DMS79 (cell line): ENCODE data around the gene XKRX.

Source experiments
- DNase-seq: peaks from one replicate; lab custom pipeline; 2025; lab: John Stamatoyannopoulos, UW

The XKRX gene

GRCh38 chrX:100928660-100929613, at the start of gene XKRX:
Gene XKRX, minus strand, starts transcription at chrX:100928917. Its CDS starts 613 bp downstream, at chrX:100928304.
- peak; percentile 63 for DNase-seq

- no peak for DNase-seq
Measured at GRCh38 chrX:100976211-100976610, 47.5 kb upstream of the XKRX start.

DNA sequence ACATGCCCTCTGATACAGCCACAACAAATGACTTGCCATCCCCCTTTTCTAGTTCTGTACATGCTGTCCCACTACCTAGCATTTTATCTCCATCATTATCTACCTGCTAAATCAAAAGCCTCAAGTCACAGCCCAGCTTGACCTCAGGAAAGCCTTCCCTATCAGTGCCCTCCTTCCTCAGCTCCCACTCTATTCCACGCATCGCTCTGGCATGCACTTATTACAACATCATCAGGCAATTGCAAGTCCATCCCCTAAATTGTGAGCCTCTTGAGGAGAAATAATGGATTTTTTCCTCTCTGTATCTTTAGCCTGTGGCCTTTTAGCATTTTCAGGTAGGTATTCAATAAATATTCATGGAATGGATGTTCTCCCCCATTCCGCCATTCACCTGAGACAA, 46.5 kb upstream of the XKRX start:
- no peak for DNase-seq

DNA sequence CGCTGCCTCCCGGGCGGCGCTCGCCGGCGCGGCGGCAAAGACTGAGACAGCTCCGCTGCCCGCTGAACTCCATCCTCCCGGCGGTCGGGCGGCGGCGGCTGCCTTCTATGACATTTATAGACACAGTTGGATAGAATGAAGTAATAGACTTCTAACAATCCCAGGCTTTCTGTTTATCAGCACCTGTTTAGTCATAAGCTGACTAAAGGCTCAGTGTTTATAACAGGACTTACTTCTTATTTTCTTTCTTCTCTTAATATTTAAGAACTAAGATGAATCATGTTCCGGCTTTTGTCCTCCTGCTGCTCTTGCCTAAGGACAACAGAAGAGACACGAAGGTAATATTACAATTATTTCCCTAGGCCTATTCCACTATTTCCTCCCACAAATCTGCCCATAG, 44.7 kb upstream of the XKRX start:
- DNase-seq: no peak

DNA sequence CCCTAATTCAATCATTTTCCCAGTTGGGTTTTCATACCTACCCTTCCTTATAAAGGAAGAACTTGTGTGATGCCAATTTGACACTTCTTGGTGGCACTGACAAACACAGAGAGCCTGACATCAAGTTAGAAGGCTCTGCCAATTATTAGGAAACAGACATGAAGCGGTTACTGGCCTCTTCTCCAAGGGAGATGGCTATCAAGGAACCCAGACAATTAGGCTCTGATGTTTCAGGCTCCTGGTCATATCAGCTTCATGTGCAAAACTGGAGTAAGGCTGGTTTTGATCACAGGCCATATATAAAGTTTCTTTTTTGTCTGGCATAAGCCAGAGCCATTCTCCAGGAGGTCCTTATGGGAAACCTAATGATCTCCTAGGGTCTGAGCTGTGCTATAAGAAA, 41.2 kb upstream of the XKRX start:
- DNase-seq: no peak

DNA sequence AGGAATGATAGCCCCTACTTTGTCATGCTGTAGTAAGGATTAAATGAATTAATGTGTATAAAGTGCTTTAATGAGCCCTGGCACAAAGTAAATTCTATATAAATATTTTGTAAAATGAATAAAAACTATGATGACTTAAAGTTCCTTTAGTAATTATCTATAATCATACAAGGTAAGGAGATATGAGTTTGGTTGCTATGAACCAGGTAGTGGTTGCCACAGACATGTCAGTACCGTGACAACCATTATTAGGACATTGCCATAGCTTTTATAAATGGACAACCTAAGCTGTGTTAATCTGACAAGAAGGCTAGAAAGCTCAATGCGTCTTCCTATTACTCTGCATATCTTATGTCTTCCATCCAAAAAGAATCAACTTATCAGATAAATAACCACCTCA, 40.7 kb upstream of the XKRX start, which contains the start of gene ARL13A:
Gene ARL13A, plus strand, starts transcription at position 301 of the 400 bp plus-strand sequence. CDS start 3,982 bp downstream, outside the sequence.
- DNase-seq: no peak

- DNase-seq: no peak
Measured at GRCh38 chrX:100964362-100964761, 35.6 kb upstream of the XKRX start.

DNA sequence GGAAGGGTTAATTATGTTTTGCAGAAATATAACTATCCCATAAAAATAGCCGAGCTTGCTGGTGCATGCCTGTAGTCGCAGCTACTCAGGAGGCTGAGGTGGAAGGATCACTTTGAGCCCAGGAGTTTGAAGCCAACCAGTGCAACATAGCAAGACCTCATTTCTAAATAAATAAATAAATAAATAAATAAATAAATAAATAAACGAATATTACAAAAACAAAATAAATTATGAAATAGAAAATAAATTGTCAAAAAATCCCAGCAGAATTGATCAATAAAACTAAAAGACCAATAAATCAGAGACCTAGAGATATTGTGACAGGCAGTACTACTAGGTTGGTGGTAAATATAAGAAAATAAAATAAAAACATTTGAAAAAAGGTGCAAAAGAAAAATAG, 34.1 kb upstream of the XKRX start:
- no peak for DNase-seq

DNA sequence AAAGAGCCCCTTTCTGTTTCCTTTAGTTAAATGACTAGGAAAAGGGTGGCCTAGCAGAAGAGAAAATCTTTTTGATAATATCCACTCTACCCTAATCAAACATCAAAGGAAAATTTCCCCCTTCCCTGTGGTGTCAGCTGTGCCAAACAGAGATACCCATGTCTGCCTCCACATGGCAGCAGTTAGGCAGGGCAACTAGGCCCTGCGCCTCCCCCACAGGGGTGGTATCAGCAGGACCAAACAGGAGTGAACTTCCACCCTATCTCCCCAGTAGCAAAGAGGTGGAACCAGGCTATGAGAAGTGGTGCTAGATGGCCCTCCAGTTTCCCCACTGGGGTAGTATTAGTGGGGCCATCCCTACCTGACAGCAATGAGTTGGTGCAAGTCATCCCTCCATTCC, 19.8 kb upstream of the XKRX start:
- DNase-seq: no peak

DNA sequence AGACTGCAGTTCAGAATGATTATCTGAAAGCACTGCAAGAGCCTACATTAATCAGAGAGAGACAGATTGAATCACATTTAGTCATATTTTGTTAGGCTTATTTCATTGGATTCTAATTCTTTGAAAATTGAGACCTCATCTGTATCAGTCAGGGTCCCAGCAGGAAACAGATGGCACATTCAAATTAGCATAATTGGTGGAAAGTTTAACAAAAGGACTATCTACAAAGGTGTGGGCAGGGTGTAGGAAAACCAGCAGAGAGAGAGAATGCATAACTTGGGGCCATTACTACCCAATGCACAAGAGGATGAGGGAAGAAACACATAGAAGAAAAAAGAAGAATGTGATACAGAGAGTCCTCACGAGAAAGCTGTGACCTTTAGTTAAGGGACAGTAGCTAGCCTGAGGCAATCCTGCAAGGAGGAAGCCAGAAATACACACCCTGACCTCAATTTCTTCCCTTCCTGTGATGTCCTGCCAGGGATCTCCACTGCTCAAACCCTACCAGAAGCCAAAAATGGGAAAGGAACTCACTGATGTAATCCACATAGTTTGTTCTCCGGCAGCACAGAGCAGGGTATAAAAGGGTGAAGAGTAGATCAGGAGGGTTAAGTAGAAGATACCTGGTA, 17.7 kb upstream of the XKRX start:
- no peak for DNase-seq

DNA sequence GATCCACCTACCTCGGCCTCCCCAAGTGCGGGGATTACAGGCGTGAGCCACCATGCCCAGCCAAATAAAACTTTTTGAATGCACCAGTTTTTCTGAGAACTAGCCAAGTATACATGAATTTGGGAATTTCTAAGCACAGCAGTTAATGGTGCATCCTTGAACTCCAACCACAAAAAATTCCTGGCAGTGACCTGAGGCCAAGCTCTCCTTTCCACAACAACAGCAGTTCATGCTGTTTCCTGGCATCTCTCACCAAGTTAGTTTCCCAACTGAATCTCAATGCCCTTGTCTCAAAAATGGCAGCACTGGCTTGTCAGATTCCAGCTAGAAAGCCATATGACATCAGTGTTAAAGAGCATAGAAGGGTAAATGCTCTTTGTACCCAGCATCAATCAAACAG, 15.9 kb upstream of the XKRX start:
- DNase-seq: no peak

- peak; percentile 27 for DNase-seq
Measured at GRCh38 chrX:100939333-100939732, 10.6 kb upstream of the XKRX start.

- no peak for DNase-seq
Measured at GRCh38 chrX:100935767-100936166, 7.0 kb upstream of the XKRX start.

GRCh38 chrX:100931925-100932285, 3.2 kb upstream of the XKRX start:
- DNase-seq: no peak

- no peak for DNase-seq
Measured at GRCh38 chrX:100931218-100931924, 2.7 kb upstream of the XKRX start.

- no peak for DNase-seq
Measured at GRCh38 chrX:100926453-100926852, 2.3 kb downstream of the XKRX start.

DNA sequence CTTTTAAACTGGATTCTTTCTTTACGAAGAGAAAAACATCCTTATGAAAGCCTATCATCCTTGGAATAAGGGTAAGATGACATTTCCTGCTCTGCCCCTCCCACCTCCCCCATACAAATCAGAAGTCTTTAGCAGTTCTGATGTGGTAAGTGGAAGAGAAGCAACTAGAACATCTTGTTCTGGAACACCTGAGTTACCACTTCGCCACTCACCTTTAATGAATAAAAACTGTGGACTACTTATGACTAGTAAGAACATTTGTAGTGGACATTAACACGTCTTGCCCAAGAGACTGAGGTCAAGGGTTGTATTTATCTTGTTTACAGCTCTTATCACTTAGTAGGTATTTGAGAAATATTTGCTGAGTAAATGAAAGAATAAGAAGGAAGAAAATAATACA, 4.3 kb downstream of the XKRX start:
- DNase-seq: no peak

DNA sequence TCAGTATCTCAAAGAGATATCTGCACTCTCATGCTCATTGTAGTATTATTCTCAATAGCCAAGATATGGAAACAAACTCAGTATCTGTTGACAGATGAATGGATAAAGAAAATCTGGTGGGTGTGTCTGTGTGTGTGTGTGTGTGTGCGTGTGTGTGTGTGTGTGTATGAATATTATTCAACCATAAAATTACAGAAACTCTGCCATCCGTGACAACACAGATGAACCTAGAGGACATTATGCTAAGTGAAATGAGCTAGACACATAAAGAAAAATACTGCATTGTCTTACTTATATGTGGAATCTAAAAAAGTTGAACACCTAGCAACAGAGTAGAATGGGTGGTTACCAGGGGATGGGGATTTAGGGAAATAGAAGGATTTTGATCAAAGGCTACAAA, 13.2 kb downstream of the XKRX start:
- no peak for DNase-seq

DNA sequence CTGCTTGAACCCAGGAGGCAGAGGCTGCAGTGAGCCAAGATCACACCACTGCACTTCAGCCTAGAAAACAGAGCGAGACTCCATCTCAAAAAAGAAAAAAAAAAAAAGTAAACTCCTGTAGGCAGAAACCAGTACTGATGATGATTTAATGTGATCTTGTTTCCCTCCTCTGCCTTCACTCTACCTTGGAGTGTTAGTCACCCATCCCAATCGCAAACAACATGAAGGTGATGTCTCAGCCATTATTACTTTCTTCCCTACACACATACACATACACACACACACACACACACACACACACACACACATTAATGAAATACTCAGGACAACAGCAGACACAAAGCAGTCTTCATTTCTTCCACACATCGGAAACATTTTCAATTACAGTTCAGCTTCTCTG, 15.6 kb downstream of the XKRX start:
- DNase-seq: no peak

DNA sequence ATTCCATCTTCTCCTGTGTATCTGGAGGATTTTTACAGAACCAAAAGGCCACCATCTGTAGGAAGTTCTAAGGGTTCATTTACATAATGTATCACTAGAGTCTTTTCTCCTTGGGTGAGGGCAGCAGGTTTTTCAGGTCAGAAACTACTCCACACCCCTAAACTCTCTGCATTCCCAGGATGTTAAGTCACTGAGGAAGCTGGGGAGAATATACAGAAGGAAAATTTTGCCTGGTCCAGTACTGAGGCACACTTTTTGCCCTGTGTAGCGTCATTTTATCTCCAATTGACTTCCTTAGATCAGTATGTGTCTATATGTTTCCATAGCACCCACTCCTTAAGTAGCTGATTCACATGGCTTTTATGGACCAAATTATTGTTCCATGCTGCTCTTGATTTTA, 17.0 kb downstream of the XKRX start:
- no peak for DNase-seq

DNA sequence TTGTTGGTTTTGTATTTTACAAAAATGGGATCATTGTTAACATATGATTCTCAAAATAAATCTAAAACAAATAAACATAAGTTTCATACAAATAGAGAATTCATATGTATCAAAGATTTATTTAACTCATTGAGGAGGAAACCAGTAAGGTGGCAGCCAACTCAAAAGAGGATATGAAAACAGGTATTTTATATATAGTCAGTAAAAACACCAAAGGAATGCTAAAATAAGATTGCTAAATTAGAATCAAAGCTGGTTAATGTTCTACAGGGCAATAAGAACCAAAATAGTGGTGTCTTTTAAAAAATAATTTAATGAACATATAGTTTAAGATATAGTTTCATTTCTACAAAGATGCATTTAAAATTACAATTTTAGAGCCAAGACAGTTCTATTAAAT, 23.1 kb downstream of the XKRX start:
- DNase-seq: no peak

GRCh38 chrX:100904433-100904832, 24.3 kb downstream of the XKRX start:
- DNase-seq: no peak
